HG03558 (cell line): Measurements from ENCODE around the gene PLCL1.

Experiments
- ATAC-seq: cut with Tn5 transposase; IDR thresholded peaks from one replicate; pipeline ENCODE4 v1.9.1; 2021; ENCODE audit warnings: moderate number of reproducible peaks; ENCODE audit not compliant: unreplicated experiment; ENCODE audit errors: extremely low read depth

The PLCL1 gene

DNA sequence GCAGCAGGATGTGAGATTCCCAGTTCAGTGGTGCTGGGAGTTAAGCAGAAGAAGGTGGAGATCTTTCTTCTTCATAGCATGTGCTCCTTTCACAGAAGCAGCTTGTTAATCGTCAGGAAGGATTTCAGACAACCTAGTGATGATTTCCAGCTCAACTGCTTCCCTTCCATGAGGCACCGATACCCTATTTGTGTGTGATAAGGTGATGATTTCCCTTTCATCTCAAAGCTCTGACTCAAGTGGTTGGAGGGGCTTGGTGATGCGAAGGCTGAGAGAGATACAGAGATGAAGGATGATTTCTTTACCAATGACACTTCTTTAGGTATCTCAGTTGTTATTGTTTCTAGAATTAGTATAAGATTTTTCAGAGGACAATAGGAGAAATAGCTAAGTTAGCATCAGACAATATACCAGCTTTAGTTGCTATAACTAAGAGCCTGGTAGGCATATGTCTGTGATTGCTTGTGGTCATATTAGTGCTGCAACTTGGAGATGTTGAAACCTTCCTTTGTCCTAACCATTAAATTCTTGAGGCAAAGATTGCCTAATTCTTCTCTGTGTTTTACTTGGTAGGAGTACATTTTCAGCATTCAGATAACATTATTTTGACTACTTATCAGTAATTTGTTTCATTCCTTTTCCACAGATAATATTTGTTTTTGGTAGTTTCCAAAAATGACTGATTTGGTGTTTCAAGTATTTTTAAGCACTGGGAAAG, 111.3 kb downstream of the PLCL1 start:
- no peak for ATAC-seq

DNA sequence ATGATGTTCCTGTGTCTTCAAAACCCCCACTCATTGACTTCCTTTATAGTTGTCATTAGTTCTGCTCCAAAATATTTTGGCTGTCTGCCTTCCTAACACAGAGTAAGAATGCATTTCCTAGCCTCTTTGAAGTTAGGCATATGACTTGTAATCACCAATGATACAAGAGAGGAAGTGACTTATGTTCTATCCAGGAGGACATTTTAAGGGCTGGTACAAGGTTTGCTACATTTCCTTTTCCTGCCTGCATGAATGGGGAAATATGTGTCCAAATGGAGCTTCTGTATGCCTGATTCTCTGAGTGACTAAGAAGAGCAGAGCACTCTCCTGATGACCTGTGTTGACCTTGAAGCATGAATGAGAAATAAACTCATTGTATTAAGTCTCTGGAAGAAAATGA, 115.1 kb downstream of the PLCL1 start:
- no peak for ATAC-seq

DNA sequence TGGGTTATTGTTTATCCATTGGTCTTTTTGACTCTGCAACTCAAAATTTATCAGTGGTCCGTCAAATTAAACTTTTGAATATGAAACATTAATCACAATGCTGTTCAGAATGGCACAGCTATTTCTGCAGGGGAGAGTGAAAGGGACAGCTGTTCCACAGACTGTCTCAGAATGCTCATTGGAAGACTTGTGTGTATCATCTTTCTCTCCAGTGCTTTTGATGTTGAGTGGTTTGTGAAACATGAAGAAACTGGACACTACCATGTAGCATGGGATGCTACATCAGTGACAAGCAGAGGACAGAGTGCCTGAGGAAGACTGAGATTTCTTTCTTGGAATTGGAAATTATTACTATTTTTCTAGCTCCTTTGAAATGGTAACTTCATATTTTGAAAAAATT, 115.7 kb downstream of the PLCL1 start:
- ATAC-seq, result no peak

DNA sequence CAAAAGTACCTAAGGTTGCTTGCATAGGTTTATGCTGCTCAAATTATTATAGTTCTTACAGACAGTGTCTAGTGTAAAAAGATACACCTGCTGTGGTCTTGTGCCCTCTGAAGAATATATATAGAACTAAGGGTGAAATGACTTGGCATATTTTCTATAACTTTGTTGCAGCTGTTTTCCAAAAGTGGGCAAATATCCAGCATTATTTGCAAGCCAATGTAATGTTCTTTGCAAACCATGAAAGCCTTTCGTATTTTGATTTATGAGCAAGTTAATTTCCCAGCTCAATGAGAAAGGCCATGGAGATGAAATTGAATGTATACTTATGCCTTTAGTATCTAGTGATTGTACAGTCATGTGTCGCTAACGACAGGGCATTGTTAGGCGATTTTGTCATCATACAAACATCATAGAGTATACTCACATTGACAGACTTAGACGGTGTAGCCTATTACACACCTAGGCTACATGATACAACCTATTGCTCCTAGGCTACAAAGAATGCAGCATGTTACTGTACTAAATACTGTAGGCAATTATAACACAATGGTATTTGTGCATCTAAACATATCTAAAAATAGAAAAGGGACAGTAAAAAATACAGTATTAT, 116.3 kb downstream of the PLCL1 start:
- ATAC-seq, result no peak

- no peak for ATAC-seq
Measured at GRCh38 chr2:197924483-197924882, 120.1 kb downstream of the PLCL1 start.

- ATAC-seq, result no peak
Measured at GRCh38 chr2:197925204-197925603, 120.8 kb downstream of the PLCL1 start.

- ATAC-seq, result no peak
Measured at GRCh38 chr2:197925976-197926375, 121.6 kb downstream of the PLCL1 start.

- ATAC-seq, result no peak
Measured at GRCh38 chr2:197926673-197927072, 122.3 kb downstream of the PLCL1 start.

DNA sequence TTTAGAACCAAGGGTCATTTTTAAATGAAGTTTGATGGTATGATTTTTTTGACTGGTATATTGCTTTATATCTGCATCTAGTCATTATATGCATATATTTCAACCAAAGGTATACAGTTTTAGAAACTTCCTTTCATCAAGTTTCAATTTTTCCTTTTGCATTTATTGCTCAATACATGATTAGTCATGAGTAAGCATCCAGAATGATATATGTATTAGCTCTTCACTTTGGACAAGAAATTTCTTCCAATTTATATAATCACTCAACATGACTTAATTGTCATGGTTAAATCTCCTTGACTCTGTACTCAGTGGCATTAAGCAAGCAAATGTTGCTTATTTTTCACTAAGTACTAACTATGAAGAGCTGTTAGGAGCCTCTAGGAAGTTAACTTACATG, 123.6 kb downstream of the PLCL1 start:
- ATAC-seq, result no peak

DNA sequence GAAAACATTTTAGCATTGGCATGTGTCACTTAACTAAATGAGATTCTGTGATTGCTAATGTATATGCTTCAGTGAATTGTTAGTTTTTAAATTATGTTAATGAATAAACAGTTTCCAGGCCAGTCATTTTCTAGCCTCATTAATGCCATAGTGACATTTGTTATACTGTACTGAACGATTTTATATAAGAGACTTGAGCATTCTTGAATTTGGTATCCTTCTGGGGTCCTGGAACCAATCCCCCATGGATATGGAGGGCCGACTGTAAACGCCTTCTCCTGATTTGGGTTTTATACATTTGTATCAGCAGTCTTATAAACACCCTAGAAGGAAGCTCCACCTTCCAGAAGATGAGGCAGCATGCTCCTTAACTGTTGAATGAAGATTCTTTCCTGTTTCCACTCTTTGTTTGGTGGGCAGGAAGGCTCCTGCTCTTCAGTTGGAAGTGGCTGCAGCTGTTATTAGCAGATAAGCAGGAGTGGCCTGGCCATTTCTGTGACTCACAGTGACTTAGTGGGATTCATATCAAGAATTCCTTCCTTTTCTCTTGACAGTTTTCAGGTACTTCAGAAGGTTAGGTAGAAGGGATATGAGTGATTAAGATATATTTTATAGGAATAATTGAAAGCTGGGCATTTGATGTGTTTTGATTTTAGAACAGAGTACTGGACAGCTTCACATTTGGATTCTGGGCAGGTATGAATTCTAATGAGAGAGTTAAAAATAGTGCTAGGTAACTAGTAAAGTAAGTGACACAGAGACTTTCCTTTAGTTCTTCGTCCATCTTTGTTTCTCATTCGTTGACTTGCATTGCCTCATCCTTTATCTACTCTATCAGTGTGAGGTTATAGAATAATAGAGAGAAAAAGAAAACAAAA, 124.9 kb downstream of the PLCL1 start:
- no peak for ATAC-seq

DNA sequence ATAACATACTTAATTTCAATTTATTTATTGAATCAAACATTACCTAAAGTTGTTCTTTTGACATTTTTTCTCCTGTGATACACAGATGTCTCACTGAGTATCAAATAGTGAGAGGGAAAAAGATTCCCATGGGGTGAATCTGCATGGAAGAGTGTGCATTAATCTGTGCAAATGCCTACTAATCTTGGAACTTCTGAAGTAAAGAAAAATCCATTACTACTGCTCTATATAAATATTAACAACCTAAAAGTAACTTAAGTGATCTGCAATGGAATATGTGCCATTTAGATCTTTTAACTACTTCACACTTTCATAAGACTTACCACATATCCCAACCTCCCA, 125.5 kb downstream of the PLCL1 start:
- ATAC-seq, result no peak

GRCh38 chr2:197930570-197931278, 126.3 kb downstream of the PLCL1 start:
- ATAC-seq, result no peak

DNA sequence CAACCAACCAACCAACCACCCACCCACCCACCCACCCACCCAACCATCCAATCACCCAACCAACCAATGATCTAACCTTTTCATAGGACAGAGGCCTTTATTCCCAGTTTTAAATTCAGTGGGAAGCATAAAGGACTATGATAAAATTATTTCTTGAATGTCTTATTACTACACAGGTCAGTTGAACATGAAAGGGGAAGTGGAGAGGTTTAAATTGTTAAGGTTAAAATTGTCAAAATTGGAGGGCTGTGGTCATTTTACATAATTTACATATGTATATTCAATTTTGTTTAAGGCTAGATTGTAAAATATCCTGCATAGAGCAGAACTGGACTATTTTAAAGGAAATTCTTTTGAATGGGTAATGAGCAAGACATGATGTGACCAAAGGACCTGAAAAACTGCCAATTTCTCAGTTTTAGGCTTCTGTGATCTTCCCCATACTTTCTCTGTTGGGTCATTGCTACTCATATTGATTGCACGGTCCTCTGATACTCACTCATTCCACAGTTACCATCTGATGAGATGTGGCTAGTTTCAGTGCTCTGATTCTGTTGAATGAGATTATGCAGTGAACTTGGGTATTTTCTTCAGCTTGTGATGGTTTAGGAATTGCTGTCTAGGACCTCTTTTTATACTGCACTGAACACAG, 127.4 kb downstream of the PLCL1 start:
- ATAC-seq, result no peak

GRCh38 chr2:197932374-197932773, 128.0 kb downstream of the PLCL1 start:
- ATAC-seq, result no peak

DNA sequence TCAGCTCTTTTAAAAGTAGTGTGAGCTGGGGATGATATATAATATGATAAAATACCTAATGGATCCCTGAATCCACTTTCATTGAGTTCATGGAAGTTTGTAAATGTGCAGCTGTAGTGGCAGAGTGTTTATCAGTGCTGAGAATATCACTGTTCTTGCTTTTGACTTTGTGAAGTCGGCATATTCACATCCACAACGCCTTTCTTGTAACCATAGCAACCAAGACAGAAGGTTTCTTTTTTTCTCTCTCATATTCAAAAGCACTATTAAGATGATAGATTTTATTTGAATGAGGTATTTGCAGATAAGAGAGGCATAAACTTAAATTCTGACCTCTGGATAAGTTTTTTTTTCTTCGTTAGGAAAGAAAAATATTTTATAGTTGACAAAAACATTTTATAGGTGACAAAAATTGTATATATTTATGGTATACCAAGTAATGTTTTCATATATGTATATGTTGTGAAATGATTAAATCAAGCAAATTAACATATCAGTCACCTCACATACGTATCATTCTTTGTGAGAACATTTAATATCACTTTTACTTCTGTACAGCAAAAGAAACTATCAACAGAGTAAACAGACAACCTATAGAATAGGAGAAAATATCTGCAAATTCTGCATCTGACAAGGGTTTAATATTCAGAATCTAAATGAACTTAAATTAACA, 130.0 kb downstream of the PLCL1 start:
- ATAC-seq, result no peak

DNA sequence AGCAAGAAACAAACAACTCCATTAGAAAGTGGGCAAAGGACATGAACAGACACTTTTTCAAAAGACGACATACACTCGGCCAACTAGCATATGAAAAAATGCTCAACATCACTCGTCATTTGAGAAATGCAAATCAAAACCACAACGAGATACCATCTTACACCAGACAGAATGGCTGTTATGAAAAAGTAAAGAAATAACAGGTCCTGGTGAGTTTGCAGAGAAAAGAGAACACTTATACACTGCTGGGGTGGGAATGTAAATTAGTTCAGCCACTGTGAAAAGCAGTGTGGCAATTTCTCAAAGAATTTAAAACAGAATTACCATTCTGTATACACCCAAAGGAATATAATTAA, 130.5 kb downstream of the PLCL1 start:
- no peak for ATAC-seq

- no peak for ATAC-seq
Measured at GRCh38 chr2:197937814-197938213, 133.4 kb downstream of the PLCL1 start.

DNA sequence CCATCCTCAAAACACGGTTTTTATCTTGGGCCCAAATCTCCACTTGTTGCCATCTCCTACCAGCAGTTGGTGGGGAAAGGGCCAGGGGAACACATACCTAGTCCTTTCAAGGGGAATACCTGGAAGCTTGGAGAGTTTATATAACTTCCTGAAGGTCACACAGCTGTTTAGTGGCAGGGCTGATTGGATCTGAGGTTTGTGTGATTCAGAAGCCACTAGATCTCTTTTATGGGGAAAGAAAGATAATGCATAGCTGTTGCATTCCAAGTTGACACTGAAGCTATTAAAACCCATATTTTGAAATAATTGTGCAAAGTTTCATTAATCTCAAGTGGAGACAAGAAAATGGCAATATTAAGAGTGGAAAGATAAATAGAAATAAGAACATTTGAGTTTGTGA, 134.2 kb downstream of the PLCL1 start:
- no peak for ATAC-seq

GRCh38 chr2:197939787-197940186, 135.4 kb downstream of the PLCL1 start:
- no peak for ATAC-seq

DNA sequence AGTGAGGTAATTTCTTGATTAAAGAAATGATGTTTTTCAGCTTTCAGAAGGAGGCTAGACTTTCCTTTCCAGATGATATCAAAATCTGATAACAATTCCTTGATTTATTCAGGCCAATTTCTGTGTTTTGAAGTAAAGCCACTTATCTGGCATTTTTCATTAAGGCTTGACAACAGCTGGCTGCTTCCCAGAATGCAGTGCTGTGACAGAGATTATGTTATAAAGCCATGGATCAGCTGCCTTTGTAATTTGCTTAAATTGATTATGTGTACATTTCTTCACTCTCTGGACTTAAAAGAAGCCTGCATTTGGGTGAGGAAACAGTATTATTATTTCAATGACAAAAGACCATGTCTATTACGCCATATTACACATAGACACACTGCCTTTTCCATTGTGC, 136.0 kb downstream of the PLCL1 start:
- ATAC-seq, result no peak
